ENCODE data around the gene SLFN14. TPM values are rescaled to one million over a fixed set of nuclear protein-coding genes. Genes with fewer than 3 reads are reported as not detected.
"Not testable (repeated sequence)": the region's sequence is repeated elsewhere in the genome, so short reads cannot be mapped to it uniquely, and the experiment has no call there.

Gene SLFN14
- total RNA-seq, 2 experiments from 2014 or later = not detected

DNA sequence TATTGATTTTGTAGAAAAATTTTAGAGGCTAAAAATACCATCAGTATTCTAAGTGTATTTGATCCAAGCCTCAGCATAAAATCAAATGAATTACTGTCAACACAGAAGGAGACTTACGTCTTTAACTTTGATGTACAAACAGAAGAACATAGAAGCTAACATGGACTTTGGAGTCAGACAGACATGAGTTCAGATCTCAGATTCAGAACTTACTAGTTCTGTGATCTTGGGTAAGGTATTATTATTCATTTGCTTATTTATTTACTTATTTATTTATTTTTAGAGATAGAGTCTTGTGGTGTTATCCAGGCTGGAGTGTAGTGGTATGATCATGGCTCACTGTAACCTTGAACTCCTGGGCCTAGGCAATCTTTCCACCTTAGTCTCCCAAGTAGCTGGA, 19.2 kb downstream of the SLFN14 start:
- DNase-seq = no peak
- no peak for ATAC-seq
- H3K9me3 Mint-ChIP-seq (ENCODE audit: low read depth) = no peaks in the 10 kb centered on the region
- no peaks in the 10 kb centered on the region for H3K27me3 Mint-ChIP-seq
- peak overlapping the region; percentile 100 for H3K27ac Mint-ChIP-seq
- ChIA-PET POLR2A (interaction anchor here (0.6 kb wide), 1 partner anchor 374 kb away, joined by 4 read pairs; no protein-coding TSS in a partner anchor), CTCF (interaction anchor here (0.6 to 2.4 kb wide), 4 partner anchors 45 to 373 kb away, joined by 3 to 15 read pairs (median 3); partner anchors contain the start of gene AP2B1)
- intact Hi-C loops (cut with DNase I, micrococcal nuclease) = loop anchor here in 1 of 2 experiments (2.0 kb wide), 1 partner anchor 37 kb away; the partner anchor contains the start of gene PEX12
- H3K4me1 Mint-ChIP-seq = peaks cover 48% of the 10 kb centered on the region
- peaks cover 2% of the 10 kb centered on the region for H3K36me3 Mint-ChIP-seq (ENCODE audit: low read depth)
- H3K4me3 Mint-ChIP-seq = peak overlapping the region; percentile 78

DNA sequence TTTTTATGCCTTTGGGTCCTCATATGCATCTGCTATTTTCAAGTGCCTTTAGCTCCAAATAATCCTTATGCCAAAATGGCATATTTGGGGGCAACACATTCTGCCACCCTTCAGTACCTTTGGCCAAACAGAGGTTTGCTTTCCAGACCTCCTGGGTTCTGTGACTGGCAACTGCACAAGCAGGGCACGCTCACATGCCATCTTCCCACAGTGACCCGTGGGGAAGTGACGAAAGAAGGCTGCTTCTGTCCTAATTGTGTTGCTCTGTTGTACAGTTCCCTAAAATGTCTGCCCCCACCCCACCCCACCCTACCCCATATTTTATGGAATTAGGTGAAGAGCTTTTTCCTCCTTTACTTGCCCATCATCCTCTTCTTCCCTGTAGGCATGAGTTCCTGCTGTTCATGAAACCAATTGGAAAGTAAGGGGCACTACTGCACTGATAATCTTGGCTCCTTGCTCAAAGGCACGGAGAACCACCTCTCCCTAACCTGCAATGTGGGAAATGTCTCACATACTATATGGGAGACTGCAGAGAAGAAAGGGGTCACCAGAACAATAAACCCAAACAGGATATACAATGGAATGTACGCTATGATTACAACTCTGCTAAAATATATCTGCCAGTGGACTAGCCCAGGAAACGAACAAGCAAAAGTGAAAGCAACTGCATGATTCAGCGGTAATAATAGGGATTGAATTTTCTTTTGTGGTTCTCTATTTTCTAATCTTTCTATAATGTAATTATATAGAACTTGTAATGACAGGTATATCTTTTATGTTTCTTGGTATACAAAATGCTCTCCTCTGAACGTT, 19.8 kb downstream of the SLFN14 start:
- peaks cover 7% of the 10 kb centered on the region for H3K36me3 Mint-ChIP-seq (ENCODE audit: low read depth)
- H3K9me3 Mint-ChIP-seq (ENCODE audit: low read depth) = no peaks in the 10 kb centered on the region
- no peaks in the 10 kb centered on the region for H3K27me3 Mint-ChIP-seq
- CTCF ChIA-PET = interaction anchor here (0.6 to 2.4 kb wide), 5 partner anchors 229 to 372 kb away, joined by 3 to 15 read pairs (median 3); partner anchors contain the start of gene SLFN5
- ATAC-seq (no peak), DNase-seq (peak; percentile 62)
- POLR2A ChIA-PET = interaction anchor here (0.6 kb wide), 1 partner anchor 373 kb away, joined by 4 read pairs; no protein-coding TSS in a partner anchor
- peak overlapping the region; percentile 100 for H3K27ac Mint-ChIP-seq
- peak overlapping the region; percentile 78 for H3K4me3 Mint-ChIP-seq
- peaks cover 48% of the 10 kb centered on the region for H3K4me1 Mint-ChIP-seq
- intact Hi-C loops (cut with DNase I, micrococcal nuclease) = loop anchor here in 1 of 2 experiments (2.0 kb wide), 1 partner anchor 38 kb away; the partner anchor contains the start of gene PEX12

DNA sequence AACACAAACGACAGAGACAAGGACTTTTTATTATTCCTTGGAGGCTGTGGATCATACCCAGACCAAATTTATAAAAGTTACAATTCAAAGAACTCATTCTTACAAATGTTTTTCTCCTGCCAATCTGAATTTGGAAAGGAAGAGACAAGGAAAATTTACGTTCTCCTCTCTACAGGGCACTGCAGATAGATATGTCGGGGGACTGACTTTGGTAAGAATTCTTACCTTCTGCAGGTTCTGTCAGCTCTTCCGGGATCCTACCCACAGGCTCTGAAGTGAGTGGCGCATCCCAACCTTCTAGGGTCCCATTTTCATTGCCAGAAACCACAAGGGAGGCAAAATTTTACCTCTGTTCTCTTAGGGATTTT, 21.0 kb downstream of the SLFN14 start:
- ChIA-PET POLR2A (interaction anchor here (1.0 kb wide), 1 partner anchor 297 kb away, joined by 3 read pairs; the partner anchor contains the start of gene SLFN5), CTCF (interaction anchor here (0.6 to 7.4 kb wide), 24 partner anchors 8 to 369 kb away, joined by 3 to 108 read pairs (median 4); partner anchors contain the start of genes AP2B1, PEX12, SLFN11 and SLFN13)
- Mint-ChIP-seq H3K27me3 (no peaks in the 10 kb centered on the region), H3K4me1 (peaks cover 44% of the 10 kb centered on the region), H3K36me3 (ENCODE audit: low read depth) (peaks cover 14% of the 10 kb centered on the region), H3K4me3 (peak overlapping the region; percentile 62), H3K9me3 (ENCODE audit: low read depth) (no peaks in the 10 kb centered on the region), H3K27ac (peak overlapping the region; percentile 100)
- ATAC-seq (no peak), DNase-seq (no peak)
- intact Hi-C loops (cut with DNase I, micrococcal nuclease) = loop anchor here (1.0 to 5.0 kb wide), 11 partner anchors 29 to 397 kb away; partner anchors contain the start of genes AP2B1 (in 1 of the 2), NLE1 (in 1 of the 2), PEX12 (in 1 of the 2) and SLFN11 (in 1 of the 2)

DNA sequence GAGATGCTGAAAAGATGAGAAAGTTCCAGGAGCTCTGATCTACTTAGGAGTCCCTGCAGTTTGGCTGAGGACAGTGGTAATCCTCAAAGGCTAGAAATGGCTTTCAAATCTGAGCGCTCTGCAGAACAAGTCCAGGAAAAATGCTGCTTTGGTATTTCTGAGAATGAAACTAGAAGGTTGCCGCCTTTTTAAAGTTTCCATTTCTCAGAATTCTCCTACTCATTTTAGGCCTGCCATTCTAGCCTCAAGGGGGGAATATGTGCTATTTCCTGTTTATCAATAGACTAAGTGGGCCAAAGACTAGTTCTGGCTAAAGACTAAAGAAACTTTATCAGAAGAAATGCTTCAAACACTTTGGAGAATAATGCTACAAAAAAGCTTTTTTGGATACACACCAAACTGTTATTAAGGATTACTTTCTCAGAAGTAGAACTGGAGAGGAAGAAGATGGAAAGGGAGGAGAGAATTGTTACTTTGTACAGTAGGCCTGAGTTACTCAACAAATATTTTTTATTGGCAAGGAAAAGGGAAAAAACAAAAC, 22.9 kb downstream of the SLFN14 start, which contains the start of gene SLFN12L:
Gene SLFN12L (minus strand): TSS at position 78 of the 541 bp plus-strand sequence. CDS start 15,314 bp downstream, outside the sequence.
- ChIA-PET CTCF (interaction anchor here (0.5 to 7.4 kb wide), 20 partner anchors 10 to 419 kb away, joined by 3 to 108 read pairs (median 4); partner anchors contain the start of genes AP2B1, PEX12, SLFN11 and SLFN14), POLR2A (interaction anchor here (0.7 to 5.1 kb wide), 3 partner anchors 165 to 421 kb away, joined by 3 to 32 read pairs (median 8); partner anchors contain the start of genes SLFN11 and SLFN5)
- Mint-ChIP-seq H3K36me3 (ENCODE audit: low read depth) (peaks cover 22% of the 10 kb centered on the region), H3K9me3 (ENCODE audit: low read depth) (no peaks in the 10 kb centered on the region), H3K4me3 (peak within 1 kb of the TSS; percentile 83), H3K27ac (peak within 1 kb of the TSS; percentile 100), H3K27me3 (no peaks in the 10 kb centered on the region), H3K4me1 (peaks cover 50% of the 10 kb centered on the region)
- ATAC-seq = peak; percentile 59
- DNase-seq = peak; percentile 36
- intact Hi-C loops (cut with DNase I, micrococcal nuclease) = loop anchor here (1.0 to 5.0 kb wide), 13 partner anchors 50 to 557 kb away; partner anchors contain the start of genes AP2B1 (in 1 of the 2), LIG3 (in 1 of the 2), SLFN12 (in 1 of the 2) and SLFN13 (in 1 of the 2)

DNA sequence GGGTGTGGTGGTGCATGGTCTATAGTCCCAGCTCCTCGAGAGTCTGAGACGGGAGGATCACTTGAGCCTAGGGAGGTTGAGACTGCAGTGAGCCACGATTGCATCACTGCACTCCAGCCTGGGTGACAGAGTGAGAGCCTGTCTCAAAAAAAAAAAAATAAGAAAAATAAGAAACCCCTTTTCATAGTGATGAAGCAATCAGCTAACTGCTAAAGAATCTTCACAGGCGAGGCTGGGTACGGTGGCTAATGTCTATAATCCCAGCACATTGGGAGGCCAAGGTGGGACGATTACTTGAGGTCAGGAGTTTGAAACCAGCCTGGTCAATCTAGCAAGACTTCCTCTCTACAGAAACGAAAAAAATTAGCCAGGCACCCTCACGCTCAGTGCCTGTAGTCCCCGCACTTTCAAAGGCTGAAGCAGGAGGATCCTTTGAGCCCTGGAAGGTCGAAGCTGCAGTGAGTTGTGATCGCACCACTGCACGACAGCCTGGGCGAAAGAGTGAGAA, 23.9 kb downstream of the SLFN14 start:
- peaks cover 57% of the 10 kb centered on the region for H3K4me1 Mint-ChIP-seq

DNA sequence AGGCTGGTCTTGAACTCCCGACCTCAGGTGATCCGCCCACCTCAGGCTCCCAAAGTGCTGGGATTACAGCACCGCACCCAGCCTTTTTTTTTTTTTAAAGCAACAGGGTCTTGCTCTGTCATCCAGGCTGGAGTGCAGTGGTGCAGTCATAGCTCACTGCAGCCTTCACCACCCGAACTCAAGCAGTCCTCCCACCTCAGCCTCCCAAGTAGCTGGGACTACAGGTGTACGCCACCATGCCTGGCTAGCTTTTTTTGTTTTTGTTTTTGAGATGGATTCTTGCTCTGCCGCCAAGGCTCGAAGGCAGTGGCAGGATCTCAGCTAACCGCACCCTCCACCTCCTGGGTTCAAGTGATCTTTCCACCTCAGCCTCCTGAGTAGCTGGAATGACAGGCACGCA, 25.2 kb downstream of the SLFN14 start:
- Mint-ChIP-seq H3K4me1 (peaks cover 61% of the 10 kb centered on the region), H3K4me3 (peak overlapping the region; percentile 83), H3K36me3 (ENCODE audit: low read depth) (peaks cover 29% of the 10 kb centered on the region), H3K27ac (peak overlapping the region; percentile 100)
- POLR2A ChIA-PET = interaction anchor here (0.6 to 5.1 kb wide), 5 partner anchors 49 to 353 kb away, joined by 3 to 32 read pairs (median 7); partner anchors contain the start of genes SLFN11 and SLFN13
- H3K9me3 Mint-ChIP-seq (ENCODE audit: low read depth); ATAC-seq; H3K27me3 Mint-ChIP-seq: not testable (repeated sequence)
- intact Hi-C loops (cut with DNase I, micrococcal nuclease) = loop anchor here in 1 of 2 experiments (5.0 kb wide), 1 partner anchor 212 kb away; no protein-coding TSS in a partner anchor
- peak; percentile 38 for DNase-seq
- CTCF ChIA-PET = interaction anchor here (0.7 to 7.4 kb wide), 5 partner anchors 14 to 554 kb away, joined by 3 to 108 read pairs (median 3); no protein-coding TSS in a partner anchor

More for the DNA sequence above, 23.9 kb downstream of the SLFN14 start:
- Mint-ChIP-seq H3K9me3 (ENCODE audit: low read depth) (no peaks in the 10 kb centered on the region), H3K27me3 (no peaks in the 10 kb centered on the region), H3K27ac (peak overlapping the region; percentile 100), H3K4me3 (peak overlapping the region; percentile 83), H3K36me3 (ENCODE audit: low read depth) (peaks cover 24% of the 10 kb centered on the region)
- POLR2A ChIA-PET = interaction anchor here (0.6 to 5.1 kb wide), 6 partner anchors 32 to 293 kb away, joined by 3 to 32 read pairs (median 6); partner anchors contain the start of genes PEX12, SLFN11 and SLFN5
- intact Hi-C loops (cut with DNase I, micrococcal nuclease) = loop anchor here (1.0 to 5.0 kb wide), 12 partner anchors 49 to 556 kb away; partner anchors contain the start of genes AP2B1 (in 1 of the 2), LIG3 (in 1 of the 2), SLFN12 (in 1 of the 2) and SLFN13 (in 1 of the 2)
- peak; percentile 45 for ATAC-seq
- CTCF ChIA-PET = interaction anchor here (0.6 to 7.4 kb wide), 12 partner anchors 9 to 390 kb away, joined by 3 to 108 read pairs (median 4); partner anchors contain the start of genes PEX12 and SLFN5
- peak; percentile 63 for DNase-seq

DNA sequence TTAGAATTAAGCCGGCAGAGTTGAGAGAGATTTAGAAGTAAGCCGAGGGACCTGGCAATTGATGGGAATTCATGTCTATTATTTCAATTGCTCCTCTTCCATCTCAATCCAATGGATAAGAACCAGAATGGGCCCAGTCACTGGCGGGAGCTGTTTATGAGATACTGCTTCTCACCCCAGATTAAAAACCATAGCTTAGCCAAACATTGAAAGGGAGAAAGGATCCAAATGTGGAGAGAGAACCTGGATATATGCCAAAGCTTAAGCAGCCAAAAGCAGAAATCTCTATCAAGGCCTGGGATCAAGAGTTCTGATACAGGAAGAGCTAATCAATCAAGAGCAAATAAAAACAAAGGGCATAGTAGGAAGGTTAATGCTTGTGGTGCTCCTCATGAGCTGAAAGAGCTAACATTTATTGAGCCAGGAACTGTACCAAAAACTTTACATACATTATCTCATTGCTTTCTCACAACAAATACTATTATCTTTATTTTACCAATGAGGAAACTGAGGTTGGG, 26.0 kb downstream of the SLFN14 start:
- Mint-ChIP-seq H3K27me3 (no peaks in the 10 kb centered on the region), H3K4me1 (peaks cover 60% of the 10 kb centered on the region), H3K9me3 (ENCODE audit: low read depth) (no peaks in the 10 kb centered on the region), H3K27ac (peak overlapping the region; percentile 74), H3K4me3 (peak overlapping the region; percentile 83), H3K36me3 (ENCODE audit: low read depth) (peaks cover 33% of the 10 kb centered on the region)
- intact Hi-C loops (cut with DNase I, micrococcal nuclease) = loop anchor here in 1 of 2 experiments (5.0 kb wide), 1 partner anchor 213 kb away; no protein-coding TSS in a partner anchor
- no peak for DNase-seq
- ChIA-PET CTCF (interaction anchor here (0.6 to 7.4 kb wide), 13 partner anchors 13 to 553 kb away, joined by 3 to 108 read pairs (median 4); partner anchors contain the start of gene SLFN12), POLR2A (interaction anchor here (0.6 to 5.1 kb wide), 8 partner anchors 42 to 354 kb away, joined by 3 to 32 read pairs (median 4); partner anchors contain the start of genes SLFN11 and SLFN13)
- no peak for ATAC-seq

DNA sequence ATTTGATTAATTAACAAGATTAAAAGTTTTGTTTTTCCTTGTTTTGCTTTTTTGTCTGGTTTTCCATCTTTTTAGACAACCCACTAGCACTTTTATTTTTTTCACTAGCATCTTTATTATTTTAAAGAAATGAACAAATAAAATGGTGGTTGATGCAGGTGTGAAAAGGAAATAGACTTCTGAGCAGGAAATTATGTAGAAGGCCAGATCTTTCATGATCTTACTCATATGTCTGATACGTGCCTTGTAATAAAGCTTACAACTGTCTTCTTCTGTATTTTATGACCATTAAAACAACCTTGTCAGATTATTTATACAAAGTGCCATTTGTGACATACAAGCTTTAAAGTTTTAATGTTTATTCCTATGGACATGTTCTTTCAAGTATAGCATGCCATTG, 29.5 kb downstream of the SLFN14 start:
- Mint-ChIP-seq H3K27me3 (no peaks in the 10 kb centered on the region), H3K9me3 (ENCODE audit: low read depth) (peaks cover 4% of the 10 kb centered on the region), H3K36me3 (ENCODE audit: low read depth) (peaks cover 57% of the 10 kb centered on the region), H3K4me1 (peaks cover 67% of the 10 kb centered on the region), H3K27ac (no peak overlapping the region), H3K4me3 (peak overlapping the region; percentile 50)
- peak; percentile 28 for ATAC-seq
- DNase-seq = no peak
- ChIA-PET CTCF (interaction anchor here (1.1 to 1.4 kb wide), 3 partner anchors 8 to 292 kb away, joined by 3 to 9 read pairs (median 4); no protein-coding TSS in a partner anchor), POLR2A (no interaction called here)
- intact Hi-C loops (cut with DNase I, micrococcal nuclease) = no loop called here

DNA sequence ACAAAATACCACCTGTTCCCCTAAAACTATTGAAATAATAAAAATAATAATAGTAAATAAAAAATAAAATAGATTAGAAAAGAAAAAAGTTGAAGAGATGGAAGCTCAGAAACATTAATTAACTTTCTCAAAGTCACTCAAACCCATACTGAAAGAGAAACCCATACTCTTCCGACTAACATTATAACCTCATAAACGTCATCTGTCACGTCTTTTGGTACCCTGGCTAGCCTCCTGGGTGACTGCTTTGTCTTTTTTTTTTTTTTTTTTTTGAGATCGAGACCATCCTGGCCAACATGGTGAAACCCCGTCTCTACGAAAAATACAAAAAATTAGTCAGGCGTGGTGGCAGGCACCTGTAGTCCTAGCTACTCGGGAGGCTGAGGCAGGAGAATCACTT, 30.8 kb downstream of the SLFN14 start:
- DNase-seq = no peak
- intact Hi-C loops (cut with DNase I, micrococcal nuclease) = no loop called here
- POLR2A ChIA-PET = no interaction called here
- peaks cover 53% of the 10 kb centered on the region for H3K36me3 Mint-ChIP-seq (ENCODE audit: low read depth)
- H3K9me3 Mint-ChIP-seq (ENCODE audit: low read depth) = peaks cover 9% of the 10 kb centered on the region
- peak overlapping the region; percentile 50 for H3K4me3 Mint-ChIP-seq
- peak; percentile 31 for ATAC-seq
- CTCF ChIA-PET = no interaction called here
- H3K27me3 Mint-ChIP-seq = no peaks in the 10 kb centered on the region
- H3K27ac Mint-ChIP-seq = no peak overlapping the region
- peaks cover 77% of the 10 kb centered on the region for H3K4me1 Mint-ChIP-seq

DNA sequence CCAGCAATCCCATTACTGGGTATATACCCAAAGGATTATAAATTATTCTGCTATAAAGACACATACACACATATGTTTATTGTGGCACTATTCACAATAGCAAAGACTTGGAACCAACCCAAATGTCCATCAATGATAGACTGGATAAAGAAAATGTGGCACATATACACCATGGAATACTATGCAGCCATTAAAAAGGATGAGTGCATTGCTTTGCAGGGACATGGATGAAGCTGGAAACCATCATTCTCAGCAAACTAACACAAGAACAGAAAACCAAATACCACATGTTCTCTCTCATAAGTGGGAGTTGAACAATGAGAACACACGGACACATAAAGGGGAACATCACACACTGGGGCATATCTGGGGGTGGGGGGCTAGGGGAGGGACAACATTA, 31.3 kb downstream of the SLFN14 start:
- intact Hi-C loops (cut with DNase I, micrococcal nuclease); H3K27ac Mint-ChIP-seq; H3K27me3 Mint-ChIP-seq; H3K4me3 Mint-ChIP-seq; CTCF ChIA-PET; H3K9me3 Mint-ChIP-seq (ENCODE audit: low read depth); ATAC-seq; POLR2A ChIA-PET; DNase-seq: not testable (repeated sequence)
- H3K4me1 Mint-ChIP-seq = peaks cover 75% of the 10 kb centered on the region
- H3K36me3 Mint-ChIP-seq (ENCODE audit: low read depth) = peaks cover 49% of the 10 kb centered on the region
